Tibial nerve (tissue), 4 donors: ENCODE results near the gene MYO15B.

Source experiments
- EP300 ChIP-seq, 2 donors: sonication (generic); formaldehyde crosslinking; IDR thresholded peaks; one replicate each; pipeline ENCODE4 v1.6.1; 2017; ENCODE audit warnings: antibody characterized with exemption in 2 of 2, mild to moderate bottlenecking in 1 of 2
- POLR2A ChIP-seq, 2 donors: fragments of 450-650 bp; IDR thresholded peaks; one replicate each; pipeline ENCODE4 v1.6.1; 2017; ENCODE audit warnings: antibody characterized with exemption in 2 of 2, mild to moderate bottlenecking in 2 of 2, moderate library complexity in 2 of 2
- TF ChIP-seq, protein P1 (sequence below), 5 experiments: fragments of 200-600 bp in 3 of 5; fragments of 450-650 bp in 2 of 5; sonication (generic) in 3 of 5; IDR thresholded peaks; one replicate each; pipeline ENCODE4 v1.5.1; 2016 to 2019; ENCODE audit warnings: antibody characterized with exemption in 5 of 5, mild to moderate bottlenecking in 3 of 5, moderate library complexity in 2 of 5

DNA sequence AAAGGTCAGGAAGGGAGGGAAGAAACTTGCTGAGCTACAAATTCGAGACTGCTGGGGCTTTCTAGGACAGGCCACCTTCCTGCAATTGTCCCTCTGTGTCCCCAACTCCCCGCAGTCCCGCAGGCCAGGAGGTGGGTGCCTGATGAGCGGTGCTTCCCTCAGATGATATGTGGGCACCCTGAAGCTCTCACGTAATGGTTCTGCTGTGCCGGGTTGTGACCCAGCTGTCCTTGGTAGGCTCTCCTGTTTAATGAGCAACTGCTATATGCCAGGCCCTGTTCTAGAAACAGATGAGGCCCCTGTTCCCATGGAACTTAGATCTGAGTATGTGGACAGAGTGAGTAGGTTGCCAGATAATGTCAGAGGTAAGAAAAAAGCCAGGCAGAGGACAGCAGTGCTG is 22.0 kb upstream of the MYO15B start:
- TF ChIP-seq, protein P1, sequence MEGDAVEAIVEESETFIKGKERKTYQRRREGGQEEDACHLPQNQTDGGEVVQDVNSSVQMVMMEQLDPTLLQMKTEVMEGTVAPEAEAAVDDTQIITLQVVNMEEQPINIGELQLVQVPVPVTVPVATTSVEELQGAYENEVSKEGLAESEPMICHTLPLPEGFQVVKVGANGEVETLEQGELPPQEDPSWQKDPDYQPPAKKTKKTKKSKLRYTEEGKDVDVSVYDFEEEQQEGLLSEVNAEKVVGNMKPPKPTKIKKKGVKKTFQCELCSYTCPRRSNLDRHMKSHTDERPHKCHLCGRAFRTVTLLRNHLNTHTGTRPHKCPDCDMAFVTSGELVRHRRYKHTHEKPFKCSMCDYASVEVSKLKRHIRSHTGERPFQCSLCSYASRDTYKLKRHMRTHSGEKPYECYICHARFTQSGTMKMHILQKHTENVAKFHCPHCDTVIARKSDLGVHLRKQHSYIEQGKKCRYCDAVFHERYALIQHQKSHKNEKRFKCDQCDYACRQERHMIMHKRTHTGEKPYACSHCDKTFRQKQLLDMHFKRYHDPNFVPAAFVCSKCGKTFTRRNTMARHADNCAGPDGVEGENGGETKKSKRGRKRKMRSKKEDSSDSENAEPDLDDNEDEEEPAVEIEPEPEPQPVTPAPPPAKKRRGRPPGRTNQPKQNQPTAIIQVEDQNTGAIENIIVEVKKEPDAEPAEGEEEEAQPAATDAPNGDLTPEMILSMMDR (IDR thresholded peaks at IDR 0.05): no peak
- no peak for TF ChIP-seq POLR2A (IDR thresholded peaks at IDR 0.05)
- TF ChIP-seq EP300 (IDR thresholded peaks at IDR 0.05): no peak
